ENCODE data around the gene PRRC2A.

DNA sequence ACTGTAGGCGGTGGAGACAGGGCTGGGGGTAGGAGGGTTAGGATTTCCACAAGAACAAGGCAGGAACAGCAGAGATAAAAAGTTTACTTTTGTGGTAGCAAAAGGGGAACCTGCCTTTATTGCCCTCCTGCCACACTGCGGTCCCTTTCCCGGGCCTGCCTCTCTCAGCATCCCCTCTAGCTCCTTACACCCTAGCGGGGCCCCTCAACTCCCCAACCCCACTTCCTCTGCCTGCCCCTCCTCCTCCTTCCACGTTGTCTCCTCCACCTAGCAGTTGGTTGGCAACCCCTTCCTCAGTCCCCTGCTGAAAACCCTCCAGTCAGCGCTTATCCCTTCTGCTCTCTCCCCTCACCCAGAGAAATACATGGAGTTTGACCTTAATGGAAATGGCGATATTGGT is 4.8 kb upstream of the PRRC2A start:
- no peak for TF ChIP-seq CTCF (IDR thresholded peaks at IDR 0.05)
- TF ChIP-seq TCF7L2 (IDR thresholded peaks at IDR 0.05; ENCODE audit: low read depth, low read length), result no peak
- TF ChIP-seq, protein P1, sequence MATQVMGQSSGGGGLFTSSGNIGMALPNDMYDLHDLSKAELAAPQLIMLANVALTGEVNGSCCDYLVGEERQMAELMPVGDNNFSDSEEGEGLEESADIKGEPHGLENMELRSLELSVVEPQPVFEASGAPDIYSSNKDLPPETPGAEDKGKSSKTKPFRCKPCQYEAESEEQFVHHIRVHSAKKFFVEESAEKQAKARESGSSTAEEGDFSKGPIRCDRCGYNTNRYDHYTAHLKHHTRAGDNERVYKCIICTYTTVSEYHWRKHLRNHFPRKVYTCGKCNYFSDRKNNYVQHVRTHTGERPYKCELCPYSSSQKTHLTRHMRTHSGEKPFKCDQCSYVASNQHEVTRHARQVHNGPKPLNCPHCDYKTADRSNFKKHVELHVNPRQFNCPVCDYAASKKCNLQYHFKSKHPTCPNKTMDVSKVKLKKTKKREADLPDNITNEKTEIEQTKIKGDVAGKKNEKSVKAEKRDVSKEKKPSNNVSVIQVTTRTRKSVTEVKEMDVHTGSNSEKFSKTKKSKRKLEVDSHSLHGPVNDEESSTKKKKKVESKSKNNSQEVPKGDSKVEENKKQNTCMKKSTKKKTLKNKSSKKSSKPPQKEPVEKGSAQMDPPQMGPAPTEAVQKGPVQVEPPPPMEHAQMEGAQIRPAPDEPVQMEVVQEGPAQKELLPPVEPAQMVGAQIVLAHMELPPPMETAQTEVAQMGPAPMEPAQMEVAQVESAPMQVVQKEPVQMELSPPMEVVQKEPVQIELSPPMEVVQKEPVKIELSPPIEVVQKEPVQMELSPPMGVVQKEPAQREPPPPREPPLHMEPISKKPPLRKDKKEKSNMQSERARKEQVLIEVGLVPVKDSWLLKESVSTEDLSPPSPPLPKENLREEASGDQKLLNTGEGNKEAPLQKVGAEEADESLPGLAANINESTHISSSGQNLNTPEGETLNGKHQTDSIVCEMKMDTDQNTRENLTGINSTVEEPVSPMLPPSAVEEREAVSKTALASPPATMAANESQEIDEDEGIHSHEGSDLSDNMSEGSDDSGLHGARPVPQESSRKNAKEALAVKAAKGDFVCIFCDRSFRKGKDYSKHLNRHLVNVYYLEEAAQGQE (IDR thresholded peaks at IDR 0.05; ENCODE audit: insufficient read depth in 1 of 2, low read depth in 2 of 2, low read length in 1 of 2), result no peak
- no peak for TF ChIP-seq POLR2AphosphoS5 (IDR thresholded peaks at IDR 0.05; ENCODE audit: low read depth, low read length)

Data from Panc1 (cell line).